Cardiac muscle cell (in vitro differentiated cells and primary cell): ENCODE data around the gene OTUD7B. TPM values are rescaled to one million over a fixed set of nuclear protein-coding genes. Genes with fewer than 3 reads are reported as not detected.

Experiments used
- DNase-seq, 2 donors: peaks; one replicate each; pipeline versions ENCODE4 v3.0.0 to v3.0.0-alpha.2; 2010 to 2017; ENCODE audit warnings: low read depth in 1 of 2, low spot score in 1 of 2
- H3K27ac ChIP-seq: fragments of 200-600 bp; sonication (generic); 2 replicates; pipeline ENCODE4 v1.5.1; 2016
- H3K27me3 ChIP-seq: fragments of 200-600 bp; sonication (generic); 2 replicates; pipeline ENCODE4 v1.6.0; 2016; ENCODE audit warnings: control low read depth
- H3K36me3 ChIP-seq: fragments of 200-600 bp; sonication (generic); 2 replicates; pipeline ENCODE4 v1.5.1; 2016; ENCODE audit warnings: control low read depth
- H3K4me1 ChIP-seq: fragments of 200-600 bp; sonication (generic); 2 replicates; pipeline ENCODE4 v1.8.1; 2017; ENCODE audit warnings: low read depth, mild to moderate bottlenecking, mixed run types
- H3K4me3 ChIP-seq: fragments of 200-600 bp; sonication (generic); 2 replicates; pipeline ENCODE4 v1.5.1; 2016; ENCODE audit warnings: mild to moderate bottlenecking
- H3K9me3 ChIP-seq: fragments of 200-600 bp; sonication (generic); 2 replicates; pipeline ENCODE4 v1.5.1; 2017; ENCODE audit warnings: low read depth, mild to moderate bottlenecking, control low read depth
- CTCF ChIP-seq: IDR thresholded peaks from 2 replicates; pipeline ENCODE4 v1.5.1; 2012; ENCODE audit warnings: low read depth, mild to moderate bottlenecking, low read length
- polyA plus RNA-seq: library from polyadenylated mRNA; unstranded; fragments of >200 nt; fragmentation: Nextera tagmentation; extraction: Ambion mirVana; gene quantifications from 2 replicates; pipeline ENCODE4 v1.2.1, GENCODE V29; 2016
- total RNA-seq: library from RNA; depleted of rRNA; stranded (reverse); fragments of >200 nt; gene quantifications from 2 replicates; pipeline ENCODE4 v1.2.3, GENCODE V29; 2016

Gene OTUD7B
- total and polyA plus RNA-seq, 2 experiments from 2014 or later: 3.1 to 16.4 TPM

DNA sequence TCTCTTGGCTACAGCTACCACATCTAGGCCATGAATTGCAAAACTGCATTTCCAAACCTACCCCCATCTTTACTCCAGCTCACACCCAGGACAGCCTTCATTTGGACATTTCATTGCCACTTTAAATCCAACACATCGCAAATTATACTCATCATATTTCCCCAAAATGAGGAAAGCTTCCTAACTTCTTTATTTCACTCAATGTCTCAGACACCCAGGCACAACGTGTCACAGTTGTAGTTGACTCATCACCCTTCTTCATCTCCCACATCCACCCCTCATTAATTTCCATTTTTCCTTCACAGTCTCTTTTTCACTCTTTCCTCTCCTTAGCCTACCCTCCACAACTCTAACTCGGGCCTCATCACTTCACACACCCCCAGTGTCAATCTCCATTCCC is 6.7 kb downstream of the OTUD7B start:
- H3K27ac ChIP-seq: no peak overlapping the region
- no peak for TF ChIP-seq CTCF
- no peak for DNase-seq
- H3K4me3 ChIP-seq: no peak overlapping the region
- no peaks in the 10 kb centered on the region for H3K27me3 ChIP-seq
- H3K4me1 ChIP-seq: peaks cover 46% of the 10 kb centered on the region
- peaks cover 5% of the 10 kb centered on the region for H3K36me3 ChIP-seq
- H3K9me3 ChIP-seq: no peaks in the 10 kb centered on the region

- Histone ChIP-seq H3K27ac (no peak overlapping the region), H3K4me1 (peaks cover 42% of the 10 kb centered on the region), H3K27me3 (no peaks in the 10 kb centered on the region), H3K4me3 (no peak overlapping the region), H3K36me3 (peaks cover 5% of the 10 kb centered on the region), H3K9me3 (no peaks in the 10 kb centered on the region)
- no peak for TF ChIP-seq CTCF
- DNase-seq: no peak
Measured at GRCh38 chr1:150002217-150002616, 8.3 kb downstream of the OTUD7B start.

DNA sequence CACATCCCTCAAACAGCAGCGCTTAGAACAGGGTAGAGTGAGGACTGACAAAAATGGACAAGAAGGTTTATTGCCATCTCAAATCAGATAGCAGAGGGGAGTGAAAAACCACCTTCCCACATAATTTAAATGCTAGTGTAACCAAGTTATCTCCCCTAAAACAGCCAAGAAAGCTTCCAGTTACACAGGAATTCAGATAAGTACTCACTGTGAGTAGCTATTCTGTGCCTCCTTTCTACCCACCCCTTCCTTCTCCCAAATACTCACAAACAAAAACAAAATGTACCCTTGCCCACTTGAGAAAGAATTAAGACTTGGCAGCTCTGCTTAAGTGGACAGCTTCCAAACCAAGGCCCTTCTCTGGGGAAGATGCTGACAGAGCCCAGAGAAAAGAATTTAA is 9.1 kb downstream of the OTUD7B start:
- no peak for TF ChIP-seq CTCF
- Histone ChIP-seq H3K27me3 (no peaks in the 10 kb centered on the region), H3K36me3 (peaks cover 5% of the 10 kb centered on the region), H3K27ac (peak overlapping the region; percentile 26), H3K4me3 (no peak overlapping the region), H3K9me3 (no peaks in the 10 kb centered on the region), H3K4me1 (peaks cover 43% of the 10 kb centered on the region)
- peak in 1 of 2 donors; percentile 74 for DNase-seq

DNA sequence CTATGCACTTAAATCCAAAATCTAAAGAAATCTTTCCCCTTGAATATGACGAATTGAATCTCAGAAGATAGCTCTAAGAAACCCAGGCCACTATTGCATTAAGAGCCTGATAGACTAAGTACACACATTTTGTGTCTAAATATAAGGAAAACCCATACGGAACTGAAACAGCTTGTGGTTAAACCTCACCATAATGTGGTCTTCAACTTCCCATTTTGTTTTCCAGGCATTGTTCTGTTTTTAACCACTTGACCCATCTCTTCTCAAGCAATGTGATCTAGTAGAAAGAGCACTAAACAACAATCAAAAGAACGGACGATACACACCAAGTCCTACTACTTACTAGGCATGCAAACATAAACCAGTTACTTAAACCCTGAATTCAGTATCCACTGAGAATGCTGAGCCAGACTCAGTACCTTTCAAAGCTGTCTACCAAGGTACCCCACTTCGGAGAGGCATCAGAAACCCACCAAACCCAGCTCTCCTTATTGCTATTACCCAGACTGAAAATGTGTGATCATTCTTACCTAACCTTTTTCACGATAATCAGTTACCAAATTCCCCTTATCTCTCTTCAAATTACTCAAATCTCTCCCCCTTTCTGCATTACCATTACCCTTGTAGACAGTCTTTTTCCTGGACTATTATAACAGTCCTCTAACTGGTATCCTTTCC is 12.8 kb downstream of the OTUD7B start:
- Histone ChIP-seq H3K9me3 (no peaks in the 10 kb centered on the region), H3K27ac (no peak overlapping the region), H3K4me1 (peaks cover 37% of the 10 kb centered on the region), H3K4me3 (no peak overlapping the region), H3K36me3 (peaks cover 5% of the 10 kb centered on the region), H3K27me3 (no peaks in the 10 kb centered on the region)
- DNase-seq: no peak
- TF ChIP-seq CTCF: no peak

DNA sequence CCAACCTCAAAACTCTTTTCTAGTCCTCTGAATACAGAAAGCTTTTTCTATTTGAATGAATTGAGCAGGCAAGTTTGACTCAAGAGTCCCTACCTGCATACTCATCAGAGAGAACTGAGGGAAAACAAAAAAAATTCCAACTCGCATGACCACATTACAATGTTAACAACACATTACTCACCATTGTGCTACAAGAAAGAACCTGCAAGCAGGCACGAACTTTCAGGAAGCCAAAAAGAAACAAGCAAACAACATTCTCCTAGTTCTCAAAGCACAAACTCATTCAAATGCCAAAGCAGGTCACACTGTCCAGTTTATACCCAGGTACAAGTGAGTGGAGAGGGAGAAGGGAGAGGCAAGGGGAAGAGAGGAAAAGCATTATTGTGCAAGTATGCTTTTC is 14.6 kb downstream of the OTUD7B start:
- peaks cover 26% of the 10 kb centered on the region for H3K4me1 ChIP-seq

More for the DNA sequence above, 14.6 kb downstream of the OTUD7B start:
- Histone ChIP-seq H3K36me3 (peaks cover 5% of the 10 kb centered on the region), H3K27ac (no peak overlapping the region), H3K9me3 (no peaks in the 10 kb centered on the region), H3K27me3 (no peaks in the 10 kb centered on the region), H3K4me3 (no peak overlapping the region)
- no peak for DNase-seq
- no peak for TF ChIP-seq CTCF
